Bone marrow (tissue), 2 donors: ENCODE data around the gene STAT4.

ENCODE experiments used
- DNase-seq, 2 donors: peaks; one replicate each; lab custom pipeline; 2025; lab: John Stamatoyannopoulos, UW

STAT4 gene

GRCh38 chr2:190994148-190994547 is 156.6 kb downstream of the STAT4 start:
- DNase-seq: no peak

- no peak for DNase-seq
Observed at GRCh38 chr2:190993292-190993643, 157.5 kb downstream of the STAT4 start.

GRCh38 chr2:190990132-190990531 is 160.7 kb downstream of the STAT4 start:
- no peak for DNase-seq

- DNase-seq: no peak
Observed at GRCh38 chr2:190988910-190989309, 161.9 kb downstream of the STAT4 start.

GRCh38 chr2:190987938-190988337 is 162.9 kb downstream of the STAT4 start:
- no peak for DNase-seq

- DNase-seq: no peak
Observed at GRCh38 chr2:190987116-190987515, 163.7 kb downstream of the STAT4 start.

GRCh38 chr2:190986221-190986953 is 164.4 kb downstream of the STAT4 start:
- DNase-seq: no peak

- DNase-seq: no peak
Observed at GRCh38 chr2:190984595-190984994, 166.2 kb downstream of the STAT4 start.

GRCh38 chr2:190982262-190983034 is 168.3 kb downstream of the STAT4 start:
- DNase-seq: no peak

GRCh38 chr2:190981733-190982132 is 169.1 kb downstream of the STAT4 start:
- DNase-seq: no peak

- DNase-seq: no peak
Observed at GRCh38 chr2:190981333-190981732, 169.5 kb downstream of the STAT4 start.

- DNase-seq: no peak
Observed at GRCh38 chr2:190980630-190981209, 170.1 kb downstream of the STAT4 start.

- peak in 1 of 2 donors; percentile 27 for DNase-seq
Observed at GRCh38 chr2:190979906-190980629, 170.7 kb downstream of the STAT4 start.
